ENCODE measurements around the gene TSKU.
"Not testable (repeated sequence)": the region's sequence is repeated elsewhere in the genome, so short reads cannot be mapped to it uniquely, and the experiment has no call there.

Gene TSKU
- long read RNA-seq, transcript TSKU-201 (2 exons, 2,712 nt), result major isoform, 8 of 9 reads
- long read RNA-seq, partial matches to known transcripts, result 1 of 9 reads
- long read RNA-seq, other reads (novel, unspliced or antisense), result 0 of 9 reads

GRCh38 chr11:76783294-76783895 is at the start of gene TSKU:
TSS of gene TSKU (plus strand) at chr11:76783356. CDS start at chr11:76795617, 12,261 bp downstream.
- TF ChIP-seq SPI1 (IDR thresholded peaks at IDR 0.05; ENCODE audit: borderline replicate concordance, low read depth), result no peak
- TF ChIP-seq REST (IDR thresholded peaks at IDR 0.05; ENCODE audit: insufficient replicate concordance, low read depth), result no peak
- no peak for TF ChIP-seq POLR2AphosphoS5 (IDR thresholded peaks at IDR 0.05; ENCODE audit: low read depth)
- no peak for TF ChIP-seq GABPA (IDR thresholded peaks at IDR 0.05; ENCODE audit: low read depth)
- TF ChIP-seq CTCF (IDR thresholded peaks at IDR 0.05; ENCODE audit: insufficient read depth, low read length), result no peak
- Histone ChIP-seq H3K4me3 (replicated peaks; ENCODE audit: insufficient read depth, low read length) (peak within 1 kb of the TSS; percentile 40), H3K27ac (replicated peaks) (no peak within 1 kb of the TSS), H3K27me3 (ENCODE audit: insufficient read depth, poor library complexity, severe bottlenecking) (peaks cover 49% of the 10 kb centered on the region)
- no peak for DNase-seq (ENCODE audit: low read depth in 1 of 2, low spot score in 1 of 2)

- peak; percentile 49 to 58 for DNase-seq (ENCODE audit: low read depth in 1 of 2, low spot score in 1 of 2)
- TF ChIP-seq CTCF (IDR thresholded peaks at IDR 0.05; ENCODE audit: insufficient read depth, low read length), result peak; percentile 12
- H3K4me3 ChIP-seq (replicated peaks; ENCODE audit: insufficient read depth, low read length); H3K27ac ChIP-seq (replicated peaks); H3K27me3 ChIP-seq (ENCODE audit: insufficient read depth, poor library complexity, severe bottlenecking): not testable (repeated sequence)
Measured at GRCh38 chr11:76733906-76734305, 49.2 kb upstream of the TSKU start.

- Histone ChIP-seq H3K27ac (replicated peaks) (no peak overlapping the region), H3K4me3 (replicated peaks; ENCODE audit: insufficient read depth, low read length) (no peak overlapping the region), H3K27me3 (ENCODE audit: insufficient read depth, poor library complexity, severe bottlenecking) (no peaks in the 10 kb centered on the region)
- DNase-seq (ENCODE audit: low read depth in 1 of 2, low spot score in 1 of 2), result no peak
- TF ChIP-seq CTCF (IDR thresholded peaks at IDR 0.05; ENCODE audit: insufficient read depth, low read length) (no peak), REST (IDR thresholded peaks at IDR 0.05; ENCODE audit: insufficient replicate concordance, low read depth) (no peak), POLR2AphosphoS5 (IDR thresholded peaks at IDR 0.05; ENCODE audit: low read depth) (no peak), SPI1 (IDR thresholded peaks at IDR 0.05; ENCODE audit: borderline replicate concordance, low read depth) (no peak), GABPA (IDR thresholded peaks at IDR 0.05; ENCODE audit: low read depth) (no peak)
Measured at GRCh38 chr11:76734456-76735420, 48.4 kb upstream of the TSKU start.
